ENCODE data around the gene PLXNA4. TPM values are rescaled to one million over a fixed set of nuclear protein-coding genes. Genes with fewer than 3 reads are reported as not detected.

The PLXNA4 gene
- total RNA-seq, 1 experiment from 2014 or later, result 0.81 TPM

- TF ChIP-seq ARID4B (CRISPR knock-in tag; IDR thresholded peaks at IDR 0.05; ENCODE audit: borderline replicate concordance) (no peak), PRDM15 (CRISPR knock-in tag; IDR thresholded peaks at IDR 0.05) (no peak), ZNF512 (CRISPR knock-in tag; IDR thresholded peaks at IDR 0.05; ENCODE audit: borderline replicate concordance) (no peak), ZNF281 (CRISPR knock-in tag; IDR thresholded peaks at IDR 0.05) (no peak), ZNF532 (CRISPR knock-in tag; IDR thresholded peaks at IDR 0.05; ENCODE audit: borderline replicate concordance) (no peak), ATF1 (CRISPR knock-in tag; IDR thresholded peaks at IDR 0.05) (no peak), ZNF317 (CRISPR knock-in tag; IDR thresholded peaks at IDR 0.05; ENCODE audit: borderline replicate concordance, low read depth) (no peak), ZSCAN18 (CRISPR knock-in tag; IDR thresholded peaks at IDR 0.05) (no peak), USF2 (CRISPR knock-in tag; IDR thresholded peaks at IDR 0.05) (no peak), RORB (CRISPR knock-in tag; IDR thresholded peaks at IDR 0.05) (no peak)
Observed at GRCh38 chr7:132418840-132419239, 157.4 kb downstream of the PLXNA4 start (continued).

Measured in WTC11 (cell line).